ENCODE data around the gene ATOH8.

ATOH8 gene

GRCh38 chr2:85785027-85785822 lies 31.4 kb downstream of the ATOH8 start:
- TF ChIP-seq CTCF (IDR thresholded peaks at IDR 0.05), result no peak
- H3K27me3 ChIP-seq, result no peaks in the 10 kb centered on the region
- peak overlapping the region in 1 of 2 donors; percentile 17 for H3K4me3 ChIP-seq
- peak; percentile 65 to 83 for DNase-seq
- intact Hi-C loops (cut with DNase I; ENCODE audit: low total_unique reads), result no loop called here
- H3K9me3 ChIP-seq, result no peaks in the 10 kb centered on the region
- H3K36me3 ChIP-seq, result peaks cover 31 to 85% (median 35%) of the 10 kb centered on the region in 3 donors
- H3K4me1 ChIP-seq, result peaks cover 3 to 92% (median 52%) of the 10 kb centered on the region in 4 donors
- peak overlapping the region; percentile 67 to 71 for H3K27ac ChIP-seq

DNA sequence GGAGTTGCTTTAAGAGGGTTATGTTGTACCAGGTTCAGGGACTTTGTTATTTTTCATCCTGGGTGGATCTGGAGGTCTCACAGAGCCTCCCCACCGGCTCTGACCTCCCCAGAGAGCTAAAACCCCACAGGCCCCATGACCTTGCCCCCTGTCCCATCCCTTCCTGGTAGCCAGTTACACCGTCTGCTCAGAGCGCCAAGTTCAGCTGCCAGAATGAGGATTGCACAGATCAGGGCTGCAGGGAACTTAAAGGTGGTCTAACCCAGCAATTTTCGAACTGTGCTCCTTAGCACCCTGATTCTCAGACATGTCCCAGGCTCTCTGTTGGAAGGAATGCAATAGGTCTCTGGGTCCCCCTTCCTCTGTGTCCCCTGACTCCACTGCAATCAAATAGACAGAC lies 32.1 kb downstream of the ATOH8 start:
- H3K27me3 ChIP-seq, result no peaks in the 10 kb centered on the region
- peaks cover 31 to 85% (median 35%) of the 10 kb centered on the region in 3 donors for H3K36me3 ChIP-seq
- TF ChIP-seq CTCF (IDR thresholded peaks at IDR 0.05), result no peak
- intact Hi-C loops (cut with DNase I; ENCODE audit: low total_unique reads), result no loop called here
- H3K9me3 ChIP-seq, result no peaks in the 10 kb centered on the region
- H3K27ac ChIP-seq, result peak overlapping the region; percentile 67 to 71
- DNase-seq, result peak in 1 of 2 donors; percentile 56
- peaks cover 0 to 92% (median 51%) of the 10 kb centered on the region in 4 donors for H3K4me1 ChIP-seq
- H3K4me3 ChIP-seq, result peak overlapping the region in 1 of 2 donors; percentile 17

- peaks cover 31 to 84% (median 35%) of the 10 kb centered on the region in 3 donors for H3K36me3 ChIP-seq
- DNase-seq, result peak in 1 of 2 donors; percentile 58
- H3K4me3 ChIP-seq, result no peak overlapping the region
- peak overlapping the region; percentile 67 to 71 for H3K27ac ChIP-seq
- TF ChIP-seq CTCF (IDR thresholded peaks at IDR 0.05), result no peak
- H3K4me1 ChIP-seq, result peaks cover 0 to 91% (median 51%) of the 10 kb centered on the region in 4 donors
- H3K27me3 ChIP-seq, result no peaks in the 10 kb centered on the region
- H3K9me3 ChIP-seq, result no peaks in the 10 kb centered on the region
- intact Hi-C loops (cut with DNase I; ENCODE audit: low total_unique reads), result no loop called here
Observed at GRCh38 chr2:85786444-85786843, 32.7 kb downstream of the ATOH8 start.

GRCh38 chr2:85786865-85787264 lies 33.1 kb downstream of the ATOH8 start:
- TF ChIP-seq CTCF (IDR thresholded peaks at IDR 0.05), result no peak
- Histone ChIP-seq H3K4me3 (no peak overlapping the region), H3K27me3 (no peaks in the 10 kb centered on the region), H3K4me1 (peaks cover 0 to 91% (median 53%) of the 10 kb centered on the region in 4 donors), H3K36me3 (peaks cover 31 to 80% (median 35%) of the 10 kb centered on the region in 3 donors), H3K9me3 (no peaks in the 10 kb centered on the region), H3K27ac (peak overlapping the region; percentile 67 to 71)
- DNase-seq, result peak in 1 of 2 donors; percentile 58
- intact Hi-C loops (cut with DNase I; ENCODE audit: low total_unique reads), result no loop called here

GRCh38 chr2:85787282-85787980 lies 33.6 kb downstream of the ATOH8 start:
- TF ChIP-seq CTCF (IDR thresholded peaks at IDR 0.05), result no peak
- intact Hi-C loops (cut with DNase I; ENCODE audit: low total_unique reads), result no loop called here
- no peak overlapping the region for H3K4me3 ChIP-seq
- H3K4me1 ChIP-seq, result peaks cover 0 to 91% (median 57%) of the 10 kb centered on the region in 4 donors
- DNase-seq, result peak in 1 of 2 donors; percentile 59
- no peaks in the 10 kb centered on the region for H3K27me3 ChIP-seq
- H3K27ac ChIP-seq, result peak overlapping the region; percentile 67 to 71
- peaks cover 31 to 75% (median 35%) of the 10 kb centered on the region in 3 donors for H3K36me3 ChIP-seq
- no peaks in the 10 kb centered on the region for H3K9me3 ChIP-seq

Data from tibial artery (tissue), 4 donors.